NB4 (cell line): Measurements from ENCODE around the gene ONECUT2.

Experiments used
- DNase-seq: peaks from one replicate; pipeline ENCODE4 v3.0.0; 2010; ENCODE audit warnings: low read depth
- H3K4me3 ChIP-seq: one replicate; pipeline ENCODE4 v1.5.1; 2011; ENCODE audit warnings: mild to moderate bottlenecking, low read depth, low read length, moderate library complexity
- MYC ChIP-seq: IDR thresholded peaks from 2 replicates; pipeline ENCODE4 v1.6.1; 2011; ENCODE audit warnings: low read depth, low read length
- POLR2A ChIP-seq: IDR thresholded peaks from 2 replicates; pipeline ENCODE4 v1.6.1; 2011; ENCODE audit warnings: mild to moderate bottlenecking; ENCODE audit not compliant: insufficient read length; ENCODE audit errors: extremely low read depth
- TF ChIP-seq, protein P1 (sequence below): IDR thresholded peaks from 2 replicates; pipeline ENCODE4 v1.6.1; 2011; ENCODE audit warnings: low read depth, low read length
- TF ChIP-seq, protein P2 (sequence below): IDR thresholded peaks from one replicate; pipeline ENCODE4 v1.5.1; 2012; ENCODE audit warnings: low read depth, low read length

ONECUT2 gene

GRCh38 chr18:57498682-57499256 lies 63.6 kb downstream of the ONECUT2 start:
- no peak overlapping the region for H3K4me3 ChIP-seq
- no peak for DNase-seq
- TF ChIP-seq POLR2A: no peak
- TF ChIP-seq, protein P1, sequence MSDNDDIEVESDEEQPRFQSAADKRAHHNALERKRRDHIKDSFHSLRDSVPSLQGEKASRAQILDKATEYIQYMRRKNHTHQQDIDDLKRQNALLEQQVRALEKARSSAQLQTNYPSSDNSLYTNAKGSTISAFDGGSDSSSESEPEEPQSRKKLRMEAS: no peak
- TF ChIP-seq, protein P2, sequence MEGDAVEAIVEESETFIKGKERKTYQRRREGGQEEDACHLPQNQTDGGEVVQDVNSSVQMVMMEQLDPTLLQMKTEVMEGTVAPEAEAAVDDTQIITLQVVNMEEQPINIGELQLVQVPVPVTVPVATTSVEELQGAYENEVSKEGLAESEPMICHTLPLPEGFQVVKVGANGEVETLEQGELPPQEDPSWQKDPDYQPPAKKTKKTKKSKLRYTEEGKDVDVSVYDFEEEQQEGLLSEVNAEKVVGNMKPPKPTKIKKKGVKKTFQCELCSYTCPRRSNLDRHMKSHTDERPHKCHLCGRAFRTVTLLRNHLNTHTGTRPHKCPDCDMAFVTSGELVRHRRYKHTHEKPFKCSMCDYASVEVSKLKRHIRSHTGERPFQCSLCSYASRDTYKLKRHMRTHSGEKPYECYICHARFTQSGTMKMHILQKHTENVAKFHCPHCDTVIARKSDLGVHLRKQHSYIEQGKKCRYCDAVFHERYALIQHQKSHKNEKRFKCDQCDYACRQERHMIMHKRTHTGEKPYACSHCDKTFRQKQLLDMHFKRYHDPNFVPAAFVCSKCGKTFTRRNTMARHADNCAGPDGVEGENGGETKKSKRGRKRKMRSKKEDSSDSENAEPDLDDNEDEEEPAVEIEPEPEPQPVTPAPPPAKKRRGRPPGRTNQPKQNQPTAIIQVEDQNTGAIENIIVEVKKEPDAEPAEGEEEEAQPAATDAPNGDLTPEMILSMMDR: no peak
- TF ChIP-seq MYC: no peak

- H3K4me3 ChIP-seq: no peak overlapping the region
- TF ChIP-seq MYC: no peak
- TF ChIP-seq, protein P1: no peak
- no peak for TF ChIP-seq POLR2A
- TF ChIP-seq, protein P2: no peak
- DNase-seq: no peak
These were observed 67.5 kb downstream of the ONECUT2 start for GRCh38 chr18:57502624-57503023.

GRCh38 chr18:57505231-57505630 lies 70.1 kb downstream of the ONECUT2 start:
- TF ChIP-seq POLR2A (no peak), MYC (no peak)
- TF ChIP-seq, protein P1: no peak
- TF ChIP-seq, protein P2: no peak
- DNase-seq: no peak
- no peak overlapping the region for H3K4me3 ChIP-seq

GRCh38 chr18:57516056-57516455 lies 80.9 kb downstream of the ONECUT2 start:
- DNase-seq: no peak
- H3K4me3 ChIP-seq: no peak overlapping the region
- TF ChIP-seq, protein P2: no peak
- TF ChIP-seq MYC (no peak), POLR2A (no peak)
- TF ChIP-seq, protein P1: no peak

DNA sequence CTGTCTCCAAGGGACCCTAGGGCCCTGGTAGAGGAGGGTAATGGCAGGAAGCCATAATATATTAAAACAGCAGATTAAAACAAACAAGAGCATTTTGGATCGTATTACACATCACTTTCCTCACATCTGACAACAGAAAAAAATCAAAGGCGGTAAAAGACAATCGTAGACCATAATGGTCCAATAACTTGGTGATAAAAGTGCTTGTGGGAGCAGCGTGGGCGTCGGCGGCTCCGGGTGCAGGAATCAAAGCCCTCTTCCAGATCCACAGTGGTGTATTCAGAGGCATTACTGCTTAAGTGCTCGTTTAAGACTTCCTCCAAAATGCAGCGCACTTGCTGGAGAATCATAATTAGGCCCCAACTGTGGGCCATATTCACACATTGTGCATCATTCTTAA lies 83.4 kb downstream of the ONECUT2 start:
- no peak for DNase-seq
- TF ChIP-seq, protein P2: no peak
- TF ChIP-seq MYC (no peak), POLR2A (no peak)
- TF ChIP-seq, protein P1: no peak
- H3K4me3 ChIP-seq: no peak overlapping the region
